Thyroid gland (tissue), 4 donors: Measurements from ENCODE around the gene CHST9. TPM values are rescaled to one million over a fixed set of nuclear protein-coding genes. Genes with fewer than 3 reads are reported as not detected.

Experiments
- DNase-seq, 2 donors: peaks; one replicate each; pipeline ENCODE4 v3.0.0-alpha.2; 2019
- H3K27ac ChIP-seq, 3 donors: fragments of 200-600 bp; sonication (generic); 1 replicate in 2 of 3; 2 replicates in 1 of 3; pipeline ENCODE4 v1.5.1; 2016 to 2019; ENCODE audit warnings: mild to moderate bottlenecking in 1 of 3, moderate library complexity in 1 of 3
- H3K27me3 ChIP-seq: fragments of 200-600 bp; sonication (generic); one replicate; pipeline ENCODE4 v1.5.1; 2019
- H3K36me3 ChIP-seq, 2 donors: fragments of 200-600 bp; sonication (generic); one replicate each; pipeline ENCODE4 v1.5.1; 2016 to 2019
- H3K4me1 ChIP-seq, 2 donors: fragments of 200-600 bp; sonication (generic); one replicate each; pipeline ENCODE4 v1.5.1; 2017 to 2019
- H3K4me3 ChIP-seq, 3 donors: fragments of 200-600 bp; sonication (generic); replicated peaks in 1 of 3; 1 replicate in 2 of 3; 2 replicates in 1 of 3; pipeline ENCODE4 v1.5.1; 2016; ENCODE audit warnings: mild to moderate bottlenecking in 1 of 3
- H3K9me3 ChIP-seq: fragments of 200-600 bp; sonication (generic); one replicate; pipeline ENCODE4 v1.5.1; 2017
- POLR2A ChIP-seq, 2 donors: fragments of 450-650 bp; IDR thresholded peaks; one replicate each; pipeline ENCODE4 v1.6.1; 2017; ENCODE audit warnings: antibody characterized with exemption in 2 of 2, mild to moderate bottlenecking in 2 of 2, moderate library complexity in 1 of 2
- WGBS, 2 donors: methylation state at CpG; one replicate each; pipeline ENCODE4 v1.1.5; 2017; 5-methylcytosine and 5-hydroxymethylcytosine counted together
- intact Hi-C: fragments of 100-400 bp; cut with DNase I; formaldehyde crosslinking; loops from one replicate; pipeline ENCODE4 v1.15.1; 2023
- total RNA-seq, 4 donors: library from RNA; depleted of rRNA; stranded (reverse); fragments of >200 nt; gene quantifications; one replicate each; pipeline ENCODE4 v1.2.3, GENCODE V29; 2016
- TF ChIP-seq, protein P1 (sequence below), 6 experiments: fragments of 200-600 bp in 3 of 6; fragments of 450-650 bp in 3 of 6; sonication (generic) in 3 of 6; IDR thresholded peaks; one replicate each; pipeline ENCODE4 v1.5.1; 2016 to 2019; ENCODE audit warnings: antibody characterized with exemption in 6 of 6, mild to moderate bottlenecking in 2 of 6, inconsistent platforms in 1 of 6, moderate library complexity in 1 of 6

Gene CHST9
- total RNA-seq, 4 donors from 2014 or later, result under 0.01 to 0.13 (median 0.05) TPM; not detected in 1

DNA sequence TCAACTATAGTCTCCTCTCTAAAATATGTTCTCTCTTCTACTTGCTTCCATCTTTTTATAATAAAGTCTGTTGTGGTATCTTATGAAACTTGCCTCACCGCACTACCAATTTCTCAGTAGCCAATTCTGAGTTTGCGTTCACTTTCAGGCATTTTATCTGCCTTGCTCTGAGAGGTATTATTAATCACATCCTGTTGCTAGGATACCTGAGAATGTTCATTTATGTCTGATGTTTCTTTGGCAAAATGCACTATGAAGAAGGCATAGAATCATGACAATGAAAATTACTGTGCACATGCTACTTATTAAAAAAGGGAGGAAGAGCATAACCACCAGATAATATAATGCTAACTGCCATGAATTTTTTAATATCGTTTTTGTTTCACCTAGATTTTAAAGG, 130.2 kb downstream of the CHST9 start:
- Histone ChIP-seq H3K27ac (no peak overlapping the region), H3K27me3 (no peaks in the 10 kb centered on the region), H3K36me3 (no peaks in the 10 kb centered on the region), H3K9me3 (no peaks in the 10 kb centered on the region), H3K4me1 (no peaks in the 10 kb centered on the region), H3K4me3 (no peak overlapping the region)
- 88% methylated on average over 3 of the region's 3 CpGs for WGBS, 2 donors
- intact Hi-C loops, result no loop called here
- no peak for DNase-seq
- TF ChIP-seq, protein P1, sequence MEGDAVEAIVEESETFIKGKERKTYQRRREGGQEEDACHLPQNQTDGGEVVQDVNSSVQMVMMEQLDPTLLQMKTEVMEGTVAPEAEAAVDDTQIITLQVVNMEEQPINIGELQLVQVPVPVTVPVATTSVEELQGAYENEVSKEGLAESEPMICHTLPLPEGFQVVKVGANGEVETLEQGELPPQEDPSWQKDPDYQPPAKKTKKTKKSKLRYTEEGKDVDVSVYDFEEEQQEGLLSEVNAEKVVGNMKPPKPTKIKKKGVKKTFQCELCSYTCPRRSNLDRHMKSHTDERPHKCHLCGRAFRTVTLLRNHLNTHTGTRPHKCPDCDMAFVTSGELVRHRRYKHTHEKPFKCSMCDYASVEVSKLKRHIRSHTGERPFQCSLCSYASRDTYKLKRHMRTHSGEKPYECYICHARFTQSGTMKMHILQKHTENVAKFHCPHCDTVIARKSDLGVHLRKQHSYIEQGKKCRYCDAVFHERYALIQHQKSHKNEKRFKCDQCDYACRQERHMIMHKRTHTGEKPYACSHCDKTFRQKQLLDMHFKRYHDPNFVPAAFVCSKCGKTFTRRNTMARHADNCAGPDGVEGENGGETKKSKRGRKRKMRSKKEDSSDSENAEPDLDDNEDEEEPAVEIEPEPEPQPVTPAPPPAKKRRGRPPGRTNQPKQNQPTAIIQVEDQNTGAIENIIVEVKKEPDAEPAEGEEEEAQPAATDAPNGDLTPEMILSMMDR (IDR thresholded peaks at IDR 0.05), result no peak
- TF ChIP-seq POLR2A (IDR thresholded peaks at IDR 0.05), result no peak

DNA sequence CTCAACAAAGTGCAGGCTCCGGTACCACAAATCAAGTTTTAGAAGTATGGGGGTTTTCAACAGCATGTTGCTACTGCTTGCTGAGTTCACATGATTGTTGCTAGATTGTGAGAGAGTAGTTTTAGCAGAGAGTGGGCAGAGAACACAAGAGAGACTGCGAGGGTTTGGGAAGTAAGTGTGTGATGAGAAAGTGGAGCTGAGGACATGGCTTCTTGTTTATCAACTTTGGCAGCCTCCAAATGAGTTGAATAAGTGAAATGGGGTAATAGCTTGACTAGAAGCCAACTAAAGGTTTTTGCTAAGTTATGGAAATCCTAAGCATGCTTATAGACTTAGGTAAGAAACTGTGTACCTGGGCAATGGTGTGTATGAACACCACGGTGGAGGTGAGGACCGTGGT, 135.1 kb downstream of the CHST9 start:
- 76 to 80% methylated on average over 4 of the region's 4 CpGs for WGBS, 2 donors
- H3K4me3 ChIP-seq, result no peak overlapping the region
- TF ChIP-seq, protein P1 (IDR thresholded peaks at IDR 0.05), result no peak

DNA sequence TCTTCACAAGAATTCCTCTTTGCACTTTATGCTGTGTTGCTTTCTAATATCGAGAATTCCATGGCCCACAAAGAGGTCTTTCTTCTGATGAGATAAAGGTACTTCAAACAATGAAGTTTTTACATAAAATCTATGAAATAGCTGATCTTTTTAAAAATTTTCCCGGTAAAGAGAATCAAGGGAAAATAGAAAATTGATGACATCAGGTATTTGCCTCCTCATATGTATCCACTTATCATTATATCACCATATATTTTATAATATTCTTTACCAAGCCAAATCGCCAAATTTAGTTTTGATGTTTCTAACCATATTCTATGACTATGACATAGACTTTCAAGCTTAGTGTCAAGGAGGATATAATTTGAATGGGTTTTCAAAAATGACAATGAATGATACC, 139.8 kb downstream of the CHST9 start:
- DNase-seq, result no peak
- 90 to 95% methylated on average over 3 of the region's 3 CpGs for WGBS, 2 donors
- intact Hi-C loops, result no loop called here

More for the DNA sequence above, 135.1 kb downstream of the CHST9 start:
- H3K9me3 ChIP-seq, result no peaks in the 10 kb centered on the region
- H3K36me3 ChIP-seq, result no peaks in the 10 kb centered on the region
- H3K27ac ChIP-seq, result no peak overlapping the region
- intact Hi-C loops, result no loop called here
- H3K4me1 ChIP-seq, result no peaks in the 10 kb centered on the region
- no peaks in the 10 kb centered on the region for H3K27me3 ChIP-seq
- DNase-seq, result no peak

DNA sequence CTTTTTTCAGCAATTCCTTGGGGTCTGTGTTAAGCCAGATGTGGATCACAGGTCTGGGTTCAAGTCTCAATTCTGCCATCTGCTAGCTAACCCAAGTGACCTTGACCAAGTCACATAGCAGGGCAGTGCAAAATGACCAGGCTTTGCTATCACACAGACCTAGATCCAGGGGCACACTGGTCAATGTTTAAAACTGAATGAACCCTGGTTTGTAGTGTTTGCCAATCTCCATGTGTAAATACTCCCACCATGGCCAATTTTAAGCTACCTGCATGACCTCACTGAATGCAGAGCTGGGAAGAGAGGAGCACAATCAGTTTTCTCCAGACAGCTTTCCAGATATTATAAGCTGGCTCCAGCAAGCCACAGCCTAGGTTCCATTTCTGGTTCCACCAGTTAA, 142.9 kb downstream of the CHST9 start:
- no peaks in the 10 kb centered on the region for H3K36me3 ChIP-seq
- H3K9me3 ChIP-seq, result no peaks in the 10 kb centered on the region
- intact Hi-C loops, result no loop called here
- H3K4me1 ChIP-seq, result no peaks in the 10 kb centered on the region
- TF ChIP-seq, protein P1 (IDR thresholded peaks at IDR 0.05), result no peak
- no peak for TF ChIP-seq POLR2A (IDR thresholded peaks at IDR 0.05)
- H3K4me3 ChIP-seq, result no peak overlapping the region
- no peaks in the 10 kb centered on the region for H3K27me3 ChIP-seq
- no peak overlapping the region for H3K27ac ChIP-seq
- no peak for DNase-seq

More for the DNA sequence above, 139.8 kb downstream of the CHST9 start:
- H3K27ac ChIP-seq, result no peak overlapping the region
- H3K4me3 ChIP-seq, result no peak overlapping the region
- no peaks in the 10 kb centered on the region for H3K9me3 ChIP-seq
- H3K27me3 ChIP-seq, result no peaks in the 10 kb centered on the region
- H3K36me3 ChIP-seq, result no peaks in the 10 kb centered on the region
- H3K4me1 ChIP-seq, result no peaks in the 10 kb centered on the region
- TF ChIP-seq, protein P1 (IDR thresholded peaks at IDR 0.05), result no peak
- no peak for TF ChIP-seq POLR2A (IDR thresholded peaks at IDR 0.05)

DNA sequence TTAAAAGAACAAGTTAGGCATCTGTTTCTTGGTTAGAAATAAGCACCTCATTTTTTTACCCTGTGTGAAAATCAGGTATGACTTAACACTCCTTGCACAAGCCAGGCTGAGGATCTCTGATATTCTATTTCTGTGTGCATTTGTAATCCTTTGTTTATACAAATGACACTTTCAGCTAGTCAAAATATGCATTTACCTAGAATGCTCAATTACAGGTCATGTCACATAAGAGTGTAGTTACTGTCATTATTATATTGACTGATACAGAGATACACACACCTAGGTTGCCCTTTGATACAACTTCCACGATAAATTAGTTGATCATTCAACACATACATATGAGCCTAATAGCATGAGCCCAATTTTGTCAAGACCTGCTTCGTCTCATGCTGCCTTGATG, 144.3 kb downstream of the CHST9 start:
- Histone ChIP-seq H3K27ac (no peak overlapping the region), H3K4me3 (no peak overlapping the region), H3K36me3 (no peaks in the 10 kb centered on the region), H3K27me3 (no peaks in the 10 kb centered on the region), H3K9me3 (no peaks in the 10 kb centered on the region), H3K4me1 (no peaks in the 10 kb centered on the region)
- TF ChIP-seq POLR2A (IDR thresholded peaks at IDR 0.05), result no peak
- TF ChIP-seq, protein P1 (IDR thresholded peaks at IDR 0.05), result no peak
- intact Hi-C loops, result no loop called here
- no peak for DNase-seq
- 93 to 94% methylated on average over 2 of the region's 2 CpGs for WGBS, 2 donors
